KMS-11 (cell line): ENCODE data around the gene MRPS33.

Experiments
- H2AFZ ChIP-seq: fragments of 200-600 bp; sonication (generic); 2 replicates; pipeline ENCODE4 v1.6.1; 2016; ENCODE audit warnings: antibody characterized with exemption, mixed run types, low read depth
- H3K27ac ChIP-seq: fragments of 200-600 bp; sonication (generic); 2 replicates; pipeline ENCODE4 v1.6.1; 2016; ENCODE audit warnings: mild to moderate bottlenecking, mixed run types
- H3K27me3 ChIP-seq: fragments of 200-600 bp; sonication (generic); 2 replicates; pipeline ENCODE4 v1.6.1; 2017; ENCODE audit warnings: mild to moderate bottlenecking, low read depth, mixed run types, moderate library complexity; ENCODE audit not compliant: insufficient read depth
- H3K36me3 ChIP-seq: fragments of 200-600 bp; sonication (generic); 2 replicates; pipeline ENCODE4 v1.6.1; 2017; ENCODE audit warnings: mild to moderate bottlenecking, mixed run types; ENCODE audit not compliant: insufficient read depth
- H3K4me1 ChIP-seq: fragments of 200-600 bp; sonication (generic); 2 replicates; pipeline ENCODE4 v1.6.1; 2016; ENCODE audit warnings: mild to moderate bottlenecking, low read depth, mixed run types; ENCODE audit not compliant: poor library complexity, severe bottlenecking
- H3K4me2 ChIP-seq: fragments of 200-600 bp; sonication (generic); 2 replicates; pipeline ENCODE4 v1.7.0; 2016; ENCODE audit warnings: mild to moderate bottlenecking, mixed run types
- H3K4me3 ChIP-seq: fragments of 200-600 bp; sonication (generic); IDR thresholded peaks from 2 replicates; pipeline ENCODE4 v1.6.1; 2017; ENCODE audit warnings: low read depth, low read length, mixed read lengths; ENCODE audit not compliant: insufficient read depth
- H3K79me2 ChIP-seq: fragments of 200-600 bp; sonication (generic); 2 replicates; pipeline ENCODE4 v1.6.1; 2016; ENCODE audit warnings: low read depth, mixed run types; ENCODE audit not compliant: insufficient read depth
- H3K9ac ChIP-seq: fragments of 200-600 bp; sonication (generic); 2 replicates; pipeline ENCODE4 v1.6.1; 2016; ENCODE audit warnings: mild to moderate bottlenecking, mixed run types
- H4K20me1 ChIP-seq: fragments of 200-600 bp; sonication (generic); 2 replicates; pipeline ENCODE4 v1.6.1; 2016; ENCODE audit warnings: mild to moderate bottlenecking, mixed run types; ENCODE audit not compliant: insufficient read depth
- CTCF ChIP-seq: fragments of 200-600 bp; sonication (generic); conservative IDR thresholded peaks from 2 replicates; pipeline ENCODE4 v1.6.1; 2017; ENCODE audit warnings: low read depth, mild to moderate bottlenecking, antibody characterized with exemption, low read length, moderate library complexity, mixed read lengths

MRPS33 gene

GRCh38 chr7:141027043-141027442 lies 12.3 kb upstream of the MRPS33 start:
- Histone ChIP-seq H2AFZ (no peak overlapping the region), H3K4me1 (peaks cover 17% of the 10 kb centered on the region), H3K4me3 (no peak overlapping the region), H3K27me3 (no peaks in the 10 kb centered on the region), H4K20me1 (no peaks in the 10 kb centered on the region), H3K79me2 (no peaks in the 10 kb centered on the region), H3K27ac (no peak overlapping the region), H3K9ac (no peak overlapping the region), H3K36me3 (no peaks in the 10 kb centered on the region), H3K4me2 (no peak overlapping the region)
- TF ChIP-seq CTCF: no peak

GRCh38 chr7:141024668-141025067 lies 9.9 kb upstream of the MRPS33 start:
- H3K27me3 ChIP-seq: no peaks in the 10 kb centered on the region
- H4K20me1 ChIP-seq: no peaks in the 10 kb centered on the region
- H2AFZ ChIP-seq: no peak overlapping the region
- H3K4me3 ChIP-seq: no peak overlapping the region
- TF ChIP-seq CTCF: no peak
- no peak overlapping the region for H3K4me2 ChIP-seq
- H3K79me2 ChIP-seq: no peaks in the 10 kb centered on the region
- H3K36me3 ChIP-seq: no peaks in the 10 kb centered on the region
- H3K27ac ChIP-seq: no peak overlapping the region
- H3K4me1 ChIP-seq: peaks cover 17% of the 10 kb centered on the region
- H3K9ac ChIP-seq: no peak overlapping the region

GRCh38 chr7:141023295-141023694 lies 8.5 kb upstream of the MRPS33 start:
- Histone ChIP-seq H3K4me2 (peak overlapping the region; percentile 36; the same call in 1 of the 2 replicates), H3K27me3 (no peaks in the 10 kb centered on the region), H2AFZ (peak overlapping the region; percentile 15), H4K20me1 (no peaks in the 10 kb centered on the region), H3K27ac (peak overlapping the region; percentile 6; the same call in 1 of the 2 replicates), H3K36me3 (no peaks in the 10 kb centered on the region), H3K9ac (no peak overlapping the region), H3K4me1 (peaks cover 17% of the 10 kb centered on the region), H3K79me2 (no peaks in the 10 kb centered on the region), H3K4me3 (no peak overlapping the region)
- TF ChIP-seq CTCF: no peak

GRCh38 chr7:141017555-141017954 lies 2.8 kb upstream of the MRPS33 start:
- no peak for TF ChIP-seq CTCF
- no peaks in the 10 kb centered on the region for H3K27me3 ChIP-seq
- H4K20me1 ChIP-seq: no peaks in the 10 kb centered on the region
- H3K9ac ChIP-seq: no peak overlapping the region
- H2AFZ ChIP-seq: no peak overlapping the region
- no peak overlapping the region for H3K4me3 ChIP-seq
- H3K36me3 ChIP-seq: no peaks in the 10 kb centered on the region
- no peak overlapping the region for H3K27ac ChIP-seq
- peaks cover 15% of the 10 kb centered on the region for H3K4me1 ChIP-seq
- H3K4me2 ChIP-seq: no peak overlapping the region
- peaks cover 9% of the 10 kb centered on the region; the same call in 1 of the 2 replicates for H3K79me2 ChIP-seq

- Histone ChIP-seq H3K4me2 (no peak overlapping the region), H3K27me3 (no peaks in the 10 kb centered on the region), H2AFZ (no peak overlapping the region), H3K4me3 (no peak overlapping the region), H3K79me2 (peaks cover 9% of the 10 kb centered on the region; the same call in 1 of the 2 replicates), H3K4me1 (peaks cover 27% of the 10 kb centered on the region), H3K9ac (no peak overlapping the region), H3K36me3 (no peaks in the 10 kb centered on the region), H3K27ac (no peak overlapping the region), H4K20me1 (no peaks in the 10 kb centered on the region)
- no peak for TF ChIP-seq CTCF
Measured at GRCh38 chr7:141016349-141016748, 1.6 kb upstream of the MRPS33 start.
